OCI-LY7 (cell line): Measurements from ENCODE around the gene AMBP.

Source experiments
- CTCF ChIP-seq: fragments of 200-600 bp; sonication (generic); conservative IDR thresholded peaks from 2 replicates; pipeline ENCODE4 v1.5.1; 2014; ENCODE audit warnings: mild to moderate bottlenecking, antibody characterized with exemption, low read length, moderate library complexity, mixed read lengths
- EZH2phosphoT487 ChIP-seq: fragments of 200-600 bp; sonication (generic); IDR thresholded peaks from 2 replicates; pipeline ENCODE4 v1.6.1; 2018; ENCODE audit warnings: low read depth, borderline replicate concordance, mild to moderate bottlenecking, mixed run types, antibody characterized with exemption, low read length, moderate library complexity, mixed read lengths

- TF ChIP-seq CTCF (no peak), EZH2phosphoT487 (no peak)
These were observed 3.4 kb upstream of the AMBP start for GRCh38 chr9:114081441-114082016.
